ENCODE measurements around the gene ANKH.

DNA sequence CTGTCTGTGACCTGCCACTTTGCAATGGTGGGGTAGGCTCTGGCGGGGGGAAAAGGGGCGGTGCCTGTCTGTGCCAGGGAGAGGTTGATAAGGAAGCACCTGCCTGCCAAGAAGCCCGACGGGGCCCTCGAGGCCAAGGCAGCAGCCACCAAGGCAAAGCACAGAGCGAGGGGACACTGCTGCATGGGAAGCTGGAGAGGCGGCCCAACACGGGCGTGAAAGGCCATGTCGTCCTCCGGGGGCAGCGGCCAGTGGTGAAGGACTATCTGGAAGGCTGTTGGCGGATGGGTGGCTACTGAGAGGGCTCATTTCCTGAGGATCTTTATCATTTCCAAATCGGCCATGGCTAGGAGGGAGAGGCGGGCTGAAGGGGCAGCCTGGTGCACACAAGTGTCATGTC, 140.7 kb downstream of the ANKH start:
- TF ChIP-seq, protein P1, sequence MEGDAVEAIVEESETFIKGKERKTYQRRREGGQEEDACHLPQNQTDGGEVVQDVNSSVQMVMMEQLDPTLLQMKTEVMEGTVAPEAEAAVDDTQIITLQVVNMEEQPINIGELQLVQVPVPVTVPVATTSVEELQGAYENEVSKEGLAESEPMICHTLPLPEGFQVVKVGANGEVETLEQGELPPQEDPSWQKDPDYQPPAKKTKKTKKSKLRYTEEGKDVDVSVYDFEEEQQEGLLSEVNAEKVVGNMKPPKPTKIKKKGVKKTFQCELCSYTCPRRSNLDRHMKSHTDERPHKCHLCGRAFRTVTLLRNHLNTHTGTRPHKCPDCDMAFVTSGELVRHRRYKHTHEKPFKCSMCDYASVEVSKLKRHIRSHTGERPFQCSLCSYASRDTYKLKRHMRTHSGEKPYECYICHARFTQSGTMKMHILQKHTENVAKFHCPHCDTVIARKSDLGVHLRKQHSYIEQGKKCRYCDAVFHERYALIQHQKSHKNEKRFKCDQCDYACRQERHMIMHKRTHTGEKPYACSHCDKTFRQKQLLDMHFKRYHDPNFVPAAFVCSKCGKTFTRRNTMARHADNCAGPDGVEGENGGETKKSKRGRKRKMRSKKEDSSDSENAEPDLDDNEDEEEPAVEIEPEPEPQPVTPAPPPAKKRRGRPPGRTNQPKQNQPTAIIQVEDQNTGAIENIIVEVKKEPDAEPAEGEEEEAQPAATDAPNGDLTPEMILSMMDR (IDR thresholded peaks at IDR 0.05; ENCODE audit: poor library complexity): no peak
- no peak for TF ChIP-seq EZH2phosphoT487 (IDR thresholded peaks at IDR 0.05; ENCODE audit: low read depth, severe bottlenecking, unreplicated experiment)
